Thoracic aorta (tissue), 2 donors: ENCODE data around the gene DUXB. TPM values are rescaled to one million over a fixed set of nuclear protein-coding genes. Genes with fewer than 3 reads are reported as not detected.

Experiments used
- ATAC-seq: fragments of 150-250 bp; one replicate; pipeline ENCODE4 v1.8.0; 2017; ENCODE audit warnings: low read depth; ENCODE audit not compliant: insufficient number of reproducible peaks, low FRiP score
- DNase-seq: peaks from one replicate; pipeline ENCODE4 v3.0.0-alpha.2; 2020; ENCODE audit warnings: low spot score
- H3K27ac ChIP-seq, 2 donors: fragments of 200-600 bp; sonication (generic); 1 replicate in 1 of 2; 2 replicates in 1 of 2; pipeline ENCODE4 v1.5.1; 2016; ENCODE audit warnings: mild to moderate bottlenecking in 2 of 2, moderate library complexity in 2 of 2
- H3K27me3 ChIP-seq: fragments of 200-600 bp; sonication (generic); replicated peaks from 2 replicates; pipeline ENCODE4 v1.6.0; 2016; ENCODE audit warnings: mild to moderate bottlenecking; ENCODE audit not compliant: insufficient read depth
- H3K36me3 ChIP-seq: fragments of 200-600 bp; sonication (generic); one replicate; pipeline ENCODE4 v1.5.1; 2016
- H3K4me1 ChIP-seq, 2 donors: fragments of 200-600 bp; sonication (generic); 1 replicate in 1 of 2; 2 replicates in 1 of 2; pipeline versions ENCODE4 v1.5.1 to v1.6.0; 2016; ENCODE audit warnings: low read depth in 2 of 2, mild to moderate bottlenecking in 1 of 2; ENCODE audit not compliant: control insufficient read depth in 1 of 2
- H3K4me3 ChIP-seq: fragments of 200-600 bp; sonication (generic); 2 replicates; pipeline ENCODE4 v1.5.1; 2016; ENCODE audit warnings: mild to moderate bottlenecking
- H3K9me3 ChIP-seq: fragments of 200-600 bp; sonication (generic); 2 replicates; pipeline ENCODE4 v1.5.1; 2016
- CTCF ChIP-seq: fragments of 200-600 bp; sonication (generic); IDR thresholded peaks from one replicate; pipeline ENCODE4 v1.5.1; 2019; ENCODE audit warnings: antibody characterized with exemption
- total RNA-seq, 2 donors: library from RNA; depleted of rRNA; stranded (reverse); fragments of >200 nt; gene quantifications; one replicate each; pipeline versions ENCODE4 v1.1.0 to v1.2.3, GENCODE V29; 2016

The DUXB gene
- total RNA-seq: not detected

GRCh38 chr16:75701361-75701760, at the start of gene DUXB:
Gene DUXB, minus strand, starts transcription at chr16:75701461. Its CDS starts 43 bp downstream, at chr16:75701418.
- ATAC-seq: no peak
- no peaks in the 10 kb centered on the region for H3K4me1 ChIP-seq

GRCh38 chr16:75750528-75750927, 49.3 kb upstream of the DUXB start:
- ATAC-seq: no peak
- H3K9me3 ChIP-seq: no peaks in the 10 kb centered on the region
- no peaks in the 10 kb centered on the region for H3K27me3 ChIP-seq
- no peaks in the 10 kb centered on the region for H3K4me1 ChIP-seq
- H3K27ac ChIP-seq: no peak overlapping the region
- TF ChIP-seq CTCF: no peak
- no peak for DNase-seq
- H3K4me3 ChIP-seq: no peak overlapping the region
- H3K36me3 ChIP-seq: no peaks in the 10 kb centered on the region

More at GRCh38 chr16:75701361-75701760, at the start of gene DUXB:
- H3K9me3 ChIP-seq: no peaks in the 10 kb centered on the region
- H3K4me3 ChIP-seq: no peak within 1 kb of the TSS
- no peaks in the 10 kb centered on the region for H3K36me3 ChIP-seq
- TF ChIP-seq CTCF: no peak
- no peak within 1 kb of the TSS for H3K27ac ChIP-seq
- H3K27me3 ChIP-seq: no peaks in the 10 kb centered on the region
- no peak for DNase-seq

GRCh38 chr16:75746359-75746758, 45.1 kb upstream of the DUXB start:
- H3K9me3 ChIP-seq: no peaks in the 10 kb centered on the region
- ATAC-seq (no peak), DNase-seq (no peak)
- H3K27me3 ChIP-seq: no peaks in the 10 kb centered on the region
- no peaks in the 10 kb centered on the region for H3K36me3 ChIP-seq
- no peak for TF ChIP-seq CTCF
- no peak overlapping the region for H3K4me3 ChIP-seq
- H3K27ac ChIP-seq: no peak overlapping the region
- no peaks in the 10 kb centered on the region for H3K4me1 ChIP-seq

- TF ChIP-seq CTCF: no peak
- Histone ChIP-seq H3K4me1 (no peaks in the 10 kb centered on the region), H3K4me3 (no peak overlapping the region), H3K27ac (no peak overlapping the region), H3K27me3 (no peaks in the 10 kb centered on the region), H3K9me3 (no peaks in the 10 kb centered on the region), H3K36me3 (no peaks in the 10 kb centered on the region)
- ATAC-seq (no peak), DNase-seq (no peak)
Observed at GRCh38 chr16:75745823-75746222, 44.6 kb upstream of the DUXB start.

- no peak overlapping the region for H3K4me3 ChIP-seq
- TF ChIP-seq CTCF: no peak
Observed at GRCh38 chr16:75745242-75745641, 44.0 kb upstream of the DUXB start.

More at GRCh38 chr16:75745242-75745641, 44.0 kb upstream of the DUXB start:
- DNase-seq: no peak
- Histone ChIP-seq H3K27me3 (no peaks in the 10 kb centered on the region), H3K27ac (no peak overlapping the region), H3K9me3 (no peaks in the 10 kb centered on the region), H3K36me3 (no peaks in the 10 kb centered on the region), H3K4me1 (no peaks in the 10 kb centered on the region)
- no peak for ATAC-seq
